GM12878 (cell line): ENCODE results near the gene PLPPR2.
"Not testable (repeated sequence)": the region's sequence is repeated elsewhere in the genome, so short reads cannot be mapped to it uniquely, and the experiment has no call there.

Experiments used
- BRCA1 ChIP-seq: IDR thresholded peaks from 2 replicates; pipeline ENCODE4 v1.6.1; 2011; ENCODE audit warnings: low read depth, low read length, improper control_type of control experiment
- CTCF ChIP-seq, 3 experiments: IDR thresholded peaks in 2 of 3; conservative IDR thresholded peaks in 1 of 3; 2 replicates each; pipeline ENCODE4 v1.5.1; 2011; ENCODE audit warnings: low read depth in 3 of 3, low read length in 3 of 3, mild to moderate bottlenecking in 3 of 3, control low read depth in 2 of 3, moderate library complexity in 2 of 3, inconsistent platforms in 1 of 3, mixed read lengths in 1 of 3; ENCODE audit not compliant: control insufficient read depth in 2 of 3, insufficient read depth in 1 of 3; ENCODE audit errors: extremely low read depth in 1 of 3
- EED ChIP-seq: sonication (generic); IDR thresholded peaks from 2 replicates; pipeline ENCODE4 v1.6.1; 2016; ENCODE audit warnings: antibody characterized with exemption, low read depth
- NRF1 ChIP-seq: conservative IDR thresholded peaks from 2 replicates; pipeline ENCODE4 v1.6.1; 2011; ENCODE audit warnings: mild to moderate bottlenecking, low read depth, low read length, improper control_type of control experiment
- PAX8 ChIP-seq: fragments of 450-650 bp; IDR thresholded peaks from 2 replicates; pipeline ENCODE4 v1.6.1; 2017; ENCODE audit warnings: mild to moderate bottlenecking, moderate library complexity
- POLR2A ChIP-seq: IDR thresholded peaks from 2 replicates; pipeline ENCODE4 v1.6.1; 2011; ENCODE audit warnings: low read depth, mild to moderate bottlenecking, low read length
- SIN3A ChIP-seq: IDR thresholded peaks from 2 replicates; pipeline ENCODE4 v1.6.1; 2012; ENCODE audit warnings: low read depth, low read length, improper control_type of control experiment
- ZNF274 ChIP-seq: IDR thresholded peaks from one replicate; pipeline ENCODE4 v1.8.0; 2011; ENCODE audit not compliant: insufficient read length, insufficient read depth

- not testable (repeated sequence) for TF ChIP-seq PAX8; CTCF (IDR thresholded peaks at IDR 0.05 in 2 of 3, conservative IDR thresholded peaks at IDR 0.05 in 1 of 3; ENCODE audit: control insufficient read depth in 2 of 3, extremely low read depth in 1 of 3, insufficient read depth in 1 of 3, low read depth in 3 of 3, low read length in 3 of 3); EED; NRF1; POLR2A; ZNF274; BRCA1; SIN3A
Observed at GRCh38 chr19:11320278-11320995, 34.8 kb upstream of the PLPPR2 start.
